Left cardiac atrium (tissue), 4 donors: ENCODE results near the gene ZBTB5. TPM values are rescaled to one million over a fixed set of nuclear protein-coding genes. Genes with fewer than 3 reads are reported as not detected.
A peak's percentile ranks its signal among the peaks of the same experiment; 100 is the strongest.
"Not testable (repeated sequence)": the region's sequence is repeated elsewhere in the genome, so short reads cannot be mapped to it uniquely, and the experiment has no call there.

ENCODE experiments used
- ATAC-seq, 2 donors: fragments of 200-7000 bp; cut with Tn5 transposase; one replicate each; pipeline ENCODE4 v1.9.1; 2020; ENCODE audit warnings: mild to moderate bottlenecking in 2 of 2, moderate library complexity in 2 of 2
- DNase-seq: peaks from one replicate; pipeline ENCODE4 v3.0.0-alpha.2; 2020
- intact Hi-C, 2 donors: fragments of 100-400 bp; cut with DNase I; formaldehyde crosslinking; loops; one replicate each; pipeline versions ENCODE4 v1.14.1 to v1.15.1; 2022 to 2023
- total RNA-seq, 2 donors: library from RNA; stranded (reverse); fragmentation: NEBNext Ultra II Directional; extraction: Animal tissue kit (Norgen Biotek cat#: 25700); gene quantifications; one replicate each; pipeline ENCODE4 v1.2.1, GENCODE V29; 2021
- donor health status: DM: no; HTN: yes; CAD: no.
- donor health status: DM: no; HTN: yes; CAD: no; lungs with severe emphysema.
- donor health status: DM: yes; HTN: yes; CAD: no.
- donor health status: Dilated cardiomyopathy.

Gene ZBTB5
- total RNA-seq, 2 donors from 2014 or later: 5.4 to 7.8 TPM

GRCh38 chr9:37414503-37414943 lies 50.7 kb downstream of the ZBTB5 start:
- DNase-seq: no peak
- ATAC-seq: no peak
- intact Hi-C loops: loop anchor here in 1 of 2 donors (10.0 kb wide), 1 partner anchor 70 kb away; the partner anchor contains the start of gene POLR1E

GRCh38 chr9:37413311-37413710 lies 51.9 kb downstream of the ZBTB5 start:
- intact Hi-C loops: loop anchor here in 1 of 2 donors (10.0 kb wide), 1 partner anchor 71 kb away; the partner anchor contains the start of gene POLR1E
- no peak for ATAC-seq

GRCh38 chr9:37412431-37413151 lies 52.7 kb downstream of the ZBTB5 start:
- intact Hi-C loops: loop anchor here in 1 of 2 donors (10.0 kb wide), 1 partner anchor 72 kb away; the partner anchor contains the start of gene POLR1E
- DNase-seq: no peak
- peak; percentile 27 to 43 for ATAC-seq

More at GRCh38 chr9:37413311-37413710, 51.9 kb downstream of the ZBTB5 start:
- DNase-seq: no peak

GRCh38 chr9:37410969-37411785 lies 54.1 kb downstream of the ZBTB5 start:
- no peak for DNase-seq
- peak in 1 of 2 donors; percentile 26 for ATAC-seq
- intact Hi-C loops: loop anchor here in 1 of 2 donors (10.0 kb wide), 1 partner anchor 74 kb away; the partner anchor contains the start of gene POLR1E

- intact Hi-C loops: loop anchor here in 1 of 2 donors (10.0 kb wide), 1 partner anchor 74 kb away; the partner anchor contains the start of gene POLR1E
- DNase-seq (no peak), ATAC-seq (no peak)
Measured at GRCh38 chr9:37410354-37410861, 54.8 kb downstream of the ZBTB5 start.

- intact Hi-C loops: no loop called here
- DNase-seq (no peak), ATAC-seq (no peak)
Measured at GRCh38 chr9:37408933-37409710, 56.1 kb downstream of the ZBTB5 start.

GRCh38 chr9:37407468-37407867 lies 57.8 kb downstream of the ZBTB5 start:
- intact Hi-C loops: no loop called here
- ATAC-seq: no peak
- DNase-seq: no peak

GRCh38 chr9:37406603-37407401 lies 58.4 kb downstream of the ZBTB5 start:
- DNase-seq (no peak), ATAC-seq (no peak)
- intact Hi-C loops: no loop called here

- DNase-seq: no peak
- intact Hi-C loops: no loop called here
- ATAC-seq: peak in 1 of 2 donors; percentile 34
Measured at GRCh38 chr9:37405764-37406380, 59.4 kb downstream of the ZBTB5 start.

GRCh38 chr9:37405350-37405749 lies 59.9 kb downstream of the ZBTB5 start:
- ATAC-seq (peak; percentile 85 to 89), DNase-seq (no peak)
- intact Hi-C loops: no loop called here

GRCh38 chr9:37404590-37404989 lies 60.7 kb downstream of the ZBTB5 start:
- DNase-seq (no peak), ATAC-seq (peak in 1 of 2 donors; percentile 50)
- intact Hi-C loops: no loop called here

- no peak for DNase-seq
- intact Hi-C loops: no loop called here
Measured at GRCh38 chr9:37399336-37399735, 65.9 kb downstream of the ZBTB5 start.

GRCh38 chr9:37398464-37399025 lies 66.7 kb downstream of the ZBTB5 start:
- DNase-seq: no peak
- intact Hi-C loops: no loop called here
- ATAC-seq: no peak

More at GRCh38 chr9:37399336-37399735, 65.9 kb downstream of the ZBTB5 start:
- ATAC-seq: no peak

- intact Hi-C loops, DNase-seq, ATAC-seq: not testable (repeated sequence)
Measured at GRCh38 chr9:37397948-37398347, 67.3 kb downstream of the ZBTB5 start.

- ATAC-seq (no peak), DNase-seq (no peak)
- intact Hi-C loops: no loop called here
Measured at GRCh38 chr9:37395663-37396062, 69.6 kb downstream of the ZBTB5 start.

- intact Hi-C loops: no loop called here
Measured at GRCh38 chr9:37395229-37395628, 70.0 kb downstream of the ZBTB5 start.

GRCh38 chr9:37392272-37392671 lies 73.0 kb downstream of the ZBTB5 start:
- intact Hi-C loops: no loop called here
- DNase-seq (no peak), ATAC-seq (no peak)

More at GRCh38 chr9:37395229-37395628, 70.0 kb downstream of the ZBTB5 start:
- DNase-seq: no peak
- ATAC-seq: no peak
